ENCODE measurements around the gene ALG14. TPM values are rescaled to one million over a fixed set of nuclear protein-coding genes. Genes with fewer than 3 reads are reported as not detected.
A peak's percentile ranks its signal among the peaks of the same experiment; 100 is the strongest.
"Not testable (repeated sequence)": the region's sequence is repeated elsewhere in the genome, so short reads cannot be mapped to it uniquely, and the experiment has no call there.

Gene ALG14
- total RNA-seq, 1 donor from 2014 or later: 3.7 TPM

DNA sequence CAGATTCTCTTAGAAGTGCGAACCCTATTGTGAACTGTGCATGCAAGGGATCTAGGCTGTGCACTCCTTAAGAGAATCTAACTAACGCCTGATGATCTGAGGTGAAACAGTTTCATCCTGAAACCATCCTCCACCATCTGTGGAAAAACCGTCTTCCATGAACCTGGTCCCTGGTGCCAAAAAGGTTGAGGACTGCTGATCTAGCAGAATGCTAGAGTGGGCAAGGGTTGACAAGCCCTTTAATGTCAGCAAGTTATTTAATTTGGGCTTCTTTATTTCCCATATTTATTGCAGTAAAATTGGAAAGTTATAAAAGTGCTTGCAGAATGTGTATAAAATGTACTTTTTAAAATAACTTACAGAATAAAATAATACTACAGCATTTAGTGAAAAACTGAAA, 26.4 kb downstream of the ALG14 start:
- DNase-seq (ENCODE audit: low spot score in 2 of 2) (no peak), FAIRE-seq (no peak)

DNA sequence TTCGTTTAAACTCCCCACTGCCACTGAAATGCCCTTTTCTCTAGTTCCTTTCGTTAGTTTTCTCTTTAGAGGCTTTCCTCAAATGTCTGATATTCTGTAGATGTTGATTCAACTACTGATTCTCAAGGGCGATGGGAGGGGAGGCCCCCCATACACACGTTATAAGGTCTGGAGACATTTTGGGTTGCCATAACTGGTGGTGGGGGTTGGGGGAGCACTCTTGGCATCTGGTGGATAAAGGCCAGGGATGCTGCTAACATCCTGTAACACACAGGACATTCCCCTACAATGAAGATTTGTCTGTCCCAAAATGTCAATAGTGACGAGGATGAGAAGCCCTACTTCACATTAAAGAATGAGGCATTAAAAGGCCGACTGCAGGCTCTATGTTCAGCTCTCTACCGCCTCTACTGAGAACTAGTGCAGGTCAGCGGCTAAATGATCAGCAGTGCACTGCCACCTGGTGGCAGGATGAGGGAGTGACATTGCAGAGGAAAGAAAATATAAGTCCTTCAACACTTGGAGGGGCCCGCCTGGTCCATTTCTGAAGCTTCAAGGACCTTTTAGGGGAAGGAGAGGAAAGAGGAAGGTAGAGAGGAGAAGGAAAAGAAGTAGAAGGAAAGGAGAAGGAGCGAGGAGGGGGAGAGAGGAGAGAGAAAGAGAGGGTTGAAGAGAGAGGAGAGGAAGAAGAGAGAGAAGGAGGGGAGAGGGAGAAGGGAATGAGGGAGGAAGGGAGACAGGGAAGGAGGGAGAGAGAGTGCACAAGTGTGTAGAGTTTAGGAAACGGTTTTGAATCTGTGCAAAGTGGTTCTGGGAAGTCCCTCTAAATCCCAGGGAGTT, 29.4 kb downstream of the ALG14 start:
- DNase-seq (ENCODE audit: low spot score in 2 of 2): peak; percentile 58 to 67
- FAIRE-seq: peak; percentile 54

DNA sequence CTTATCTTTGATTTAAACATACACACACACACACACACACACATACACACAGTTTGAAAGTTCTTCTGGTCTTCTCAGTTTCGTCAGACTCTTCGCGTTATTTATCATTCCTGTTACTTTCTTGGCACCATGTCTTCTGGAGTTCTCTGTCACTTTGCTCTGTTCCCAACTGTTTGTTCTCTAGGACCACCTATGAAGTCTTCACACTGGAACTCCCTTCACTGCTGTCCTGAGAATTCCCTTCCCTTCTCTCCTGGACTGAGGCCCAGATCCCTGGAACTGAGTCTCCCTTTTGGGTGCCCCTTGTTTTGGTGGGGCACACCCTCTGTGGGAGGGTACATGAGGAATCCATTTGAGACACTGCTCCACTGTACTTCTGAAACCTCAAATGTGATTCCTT, 30.5 kb downstream of the ALG14 start:
- DNase-seq (ENCODE audit: low spot score in 2 of 2) (no peak), FAIRE-seq (no peak)

DNA sequence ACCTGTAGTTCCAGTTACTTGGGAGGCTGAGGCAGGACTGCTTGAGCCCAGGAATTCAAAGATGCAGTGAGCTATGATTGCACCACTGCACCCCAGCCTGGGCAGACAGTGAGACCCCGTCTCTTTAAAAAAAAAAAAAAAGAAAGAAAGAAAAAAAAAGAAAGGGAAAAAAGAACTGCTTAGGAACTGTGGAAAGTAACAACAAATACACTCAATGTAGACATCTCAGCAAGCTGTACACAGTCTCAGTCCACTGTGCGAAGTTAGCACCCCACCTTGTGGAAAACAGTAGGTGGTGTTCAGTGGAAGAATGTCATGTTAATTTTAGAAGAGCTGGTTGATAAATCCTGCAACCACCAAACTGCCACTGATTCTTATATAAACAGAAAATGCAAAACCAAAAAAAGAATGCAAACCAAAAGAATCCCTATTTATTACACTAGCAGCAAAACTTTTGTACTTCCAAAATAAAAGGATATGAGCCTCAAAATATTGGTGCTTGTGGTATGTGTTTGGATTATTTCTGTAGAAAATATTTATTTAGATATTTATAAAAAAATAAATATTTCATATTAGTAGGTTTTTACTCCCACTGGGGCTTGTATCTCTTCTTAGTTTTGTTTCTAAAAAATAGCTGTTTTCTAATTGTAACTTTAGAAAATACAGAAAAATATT, 31.1 kb downstream of the ALG14 start:
- FAIRE-seq: peak; percentile 42
- DNase-seq (ENCODE audit: low spot score in 2 of 2): peak; percentile 18 to 57

DNA sequence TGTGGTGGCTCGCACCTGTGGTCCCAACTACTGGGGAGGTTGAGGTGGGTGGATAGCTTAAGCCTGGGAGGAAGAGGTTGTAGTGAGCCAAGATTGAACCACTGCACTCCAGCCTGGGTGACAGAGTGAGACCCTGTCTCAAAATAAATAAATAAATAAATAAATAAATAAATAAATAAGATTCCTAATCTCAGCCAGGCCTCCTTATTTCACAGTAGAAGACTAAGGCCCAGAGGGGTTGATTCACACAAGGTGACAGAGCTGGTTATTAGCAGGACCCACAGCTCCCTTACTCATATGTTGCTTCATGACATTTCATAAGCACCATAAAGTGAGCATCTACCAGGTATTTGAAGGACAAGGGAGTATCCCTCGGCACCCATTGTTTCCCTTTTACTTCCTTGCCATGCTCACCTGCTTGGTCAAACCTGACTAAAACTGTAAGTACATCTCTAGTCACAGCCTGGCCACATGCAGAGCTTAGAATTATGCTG, 32.7 kb downstream of the ALG14 start:
- FAIRE-seq (no peak), DNase-seq (ENCODE audit: low spot score in 2 of 2) (no peak)

DNA sequence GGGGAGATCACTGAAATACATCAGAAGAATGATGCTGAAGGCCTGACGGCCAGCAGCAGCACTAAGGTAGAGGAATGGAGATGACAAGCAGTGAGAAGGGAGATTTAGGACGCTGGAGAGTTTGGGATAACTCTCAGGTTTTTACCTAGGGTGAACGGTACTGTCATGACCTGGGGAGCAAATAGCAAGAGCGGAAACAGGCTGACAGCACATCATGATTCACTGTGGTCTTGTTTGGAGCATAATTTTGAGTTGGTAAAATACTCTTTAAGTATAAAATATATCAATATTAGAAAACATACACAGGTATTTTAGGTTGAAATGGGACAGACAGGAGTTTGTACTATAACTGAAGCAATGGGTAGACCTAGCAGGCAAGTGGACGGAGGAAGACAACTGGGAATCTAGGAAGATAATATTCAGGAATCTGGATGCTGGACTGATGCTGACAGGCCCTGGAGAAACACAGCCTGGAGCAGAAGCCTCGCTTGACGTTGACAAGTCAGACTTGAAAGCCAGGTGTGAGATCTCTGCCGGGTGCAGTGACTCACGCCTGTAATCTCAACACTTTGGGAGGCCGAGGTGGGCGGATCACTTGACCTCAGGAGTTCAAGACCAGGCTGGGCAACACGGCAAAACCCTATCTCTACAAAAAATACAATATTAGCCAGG, 33.3 kb downstream of the ALG14 start:
- no peak for FAIRE-seq
- no peak for DNase-seq (ENCODE audit: low spot score in 2 of 2)

DNA sequence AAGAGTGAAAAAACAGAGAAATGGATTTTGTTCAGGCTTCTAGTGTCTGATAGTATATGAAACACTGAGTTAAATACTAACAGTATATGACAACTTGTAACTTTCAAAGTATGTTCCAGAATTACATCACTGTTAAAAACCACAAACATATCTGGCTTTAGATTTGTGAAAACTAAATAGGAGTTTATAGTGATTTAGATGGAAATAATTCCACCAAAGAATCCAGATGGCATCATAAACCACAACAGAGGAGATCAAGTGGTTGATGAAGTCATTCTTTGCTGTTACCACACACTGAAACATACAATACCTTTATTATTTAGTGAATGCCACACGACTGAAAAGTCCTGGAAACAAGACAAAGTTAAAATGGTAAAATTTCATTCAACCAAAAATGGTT, 37.2 kb downstream of the ALG14 start:
- DNase-seq (ENCODE audit: low spot score in 2 of 2) (no peak), FAIRE-seq (no peak)

DNA sequence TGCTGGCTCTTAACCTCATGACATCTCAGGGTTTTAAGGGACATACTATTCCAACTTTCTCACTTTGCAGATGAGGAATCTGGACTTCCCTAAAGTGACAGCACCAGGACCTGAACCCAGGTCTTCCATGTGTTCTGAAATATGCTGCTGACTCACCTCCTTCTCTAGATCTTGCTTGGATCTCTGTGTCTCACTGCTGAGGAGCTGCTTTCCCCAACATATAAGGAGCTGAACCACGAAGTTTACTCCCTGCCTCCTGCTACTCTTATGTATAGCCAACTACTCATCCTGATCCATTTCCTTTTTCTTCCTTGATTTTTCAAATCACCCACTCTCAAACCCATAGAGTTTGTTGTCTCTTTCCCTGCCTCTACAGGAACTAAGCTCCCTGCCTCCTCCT, 38.2 kb downstream of the ALG14 start:
- FAIRE-seq (no peak), DNase-seq (ENCODE audit: low spot score in 2 of 2) (no peak)

DNA sequence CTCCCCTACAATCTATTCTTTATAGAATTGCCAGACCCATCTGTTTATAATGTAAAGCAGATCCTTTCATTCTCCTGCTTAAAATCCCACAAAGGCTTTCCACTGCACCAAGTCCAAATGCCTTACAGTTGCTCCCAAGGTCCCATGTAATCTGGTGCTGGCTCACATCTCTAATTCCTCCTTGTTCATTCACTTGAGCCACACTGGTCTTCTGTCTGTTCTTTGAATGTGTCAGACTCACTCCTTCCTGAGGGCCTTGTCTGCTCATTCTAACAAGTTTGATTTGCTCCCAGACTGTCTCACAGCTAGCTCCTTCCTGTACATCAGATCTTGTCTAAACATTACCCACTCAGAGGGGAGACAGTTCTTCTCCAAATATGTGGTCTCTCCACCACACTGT, 38.9 kb downstream of the ALG14 start:
- FAIRE-seq: no peak
- no peak for DNase-seq (ENCODE audit: low spot score in 2 of 2)

DNA sequence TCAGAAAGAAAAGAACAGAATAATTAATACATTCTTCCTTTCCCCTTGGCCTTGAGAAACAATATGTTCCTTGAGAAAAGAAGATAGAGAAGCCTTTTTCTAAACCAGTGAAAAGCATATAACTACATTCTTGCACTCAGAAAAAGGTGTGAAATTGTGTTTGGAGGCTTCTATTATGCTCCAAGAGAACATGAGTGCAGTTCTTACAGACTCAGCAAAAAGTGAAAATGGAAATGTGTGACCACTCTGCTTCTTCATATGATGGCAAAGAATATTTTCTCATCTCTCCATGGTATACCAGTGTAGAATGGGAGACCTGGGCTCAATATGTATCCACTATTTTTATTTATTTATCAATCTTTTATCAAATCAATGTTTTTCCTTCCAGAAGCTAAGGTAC, 43.2 kb downstream of the ALG14 start:
- no peak for DNase-seq (ENCODE audit: low spot score in 2 of 2)
- FAIRE-seq: no peak

DNA sequence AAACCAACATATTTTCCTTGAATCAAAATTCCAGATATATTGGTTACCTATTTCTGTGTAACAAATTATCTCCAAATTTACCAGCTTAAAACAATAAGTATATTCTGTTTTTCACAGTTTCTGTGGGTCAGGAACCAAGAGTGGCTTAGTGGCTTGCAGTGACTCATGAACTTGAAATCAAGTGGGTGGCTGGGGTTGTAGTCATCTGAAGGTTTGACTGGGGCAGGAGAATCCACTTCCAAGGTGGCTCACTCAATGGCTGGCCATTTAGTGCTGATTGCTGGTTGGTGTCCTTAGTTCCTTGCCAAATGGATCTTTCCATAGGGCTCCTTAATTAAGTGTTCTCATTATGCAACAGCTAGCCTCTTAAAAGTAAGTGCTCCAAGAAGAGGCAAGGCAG, 43.8 kb downstream of the ALG14 start:
- no peak for DNase-seq (ENCODE audit: low spot score in 2 of 2)
- no peak for FAIRE-seq

DNA sequence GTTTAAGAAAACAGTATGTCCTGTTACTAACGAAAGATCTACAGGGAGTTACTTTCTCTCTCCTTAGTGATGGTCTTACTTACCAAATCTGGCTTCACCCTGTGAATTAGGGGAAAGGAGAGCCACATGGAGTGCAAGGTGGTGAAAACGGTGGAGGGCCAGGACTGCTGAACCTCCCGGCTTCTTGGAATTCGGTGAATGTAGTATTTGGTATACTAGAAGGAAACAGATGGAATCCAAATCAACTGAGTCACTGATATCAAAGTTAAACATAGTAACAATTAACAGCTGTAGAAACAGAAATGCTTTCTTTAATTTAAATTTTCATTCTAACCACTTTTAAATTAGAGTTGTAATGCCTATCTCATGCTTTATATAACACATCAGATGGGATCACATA, 45.7 kb downstream of the ALG14 start:
- FAIRE-seq: no peak
- no peak for DNase-seq (ENCODE audit: low spot score in 2 of 2)

DNA sequence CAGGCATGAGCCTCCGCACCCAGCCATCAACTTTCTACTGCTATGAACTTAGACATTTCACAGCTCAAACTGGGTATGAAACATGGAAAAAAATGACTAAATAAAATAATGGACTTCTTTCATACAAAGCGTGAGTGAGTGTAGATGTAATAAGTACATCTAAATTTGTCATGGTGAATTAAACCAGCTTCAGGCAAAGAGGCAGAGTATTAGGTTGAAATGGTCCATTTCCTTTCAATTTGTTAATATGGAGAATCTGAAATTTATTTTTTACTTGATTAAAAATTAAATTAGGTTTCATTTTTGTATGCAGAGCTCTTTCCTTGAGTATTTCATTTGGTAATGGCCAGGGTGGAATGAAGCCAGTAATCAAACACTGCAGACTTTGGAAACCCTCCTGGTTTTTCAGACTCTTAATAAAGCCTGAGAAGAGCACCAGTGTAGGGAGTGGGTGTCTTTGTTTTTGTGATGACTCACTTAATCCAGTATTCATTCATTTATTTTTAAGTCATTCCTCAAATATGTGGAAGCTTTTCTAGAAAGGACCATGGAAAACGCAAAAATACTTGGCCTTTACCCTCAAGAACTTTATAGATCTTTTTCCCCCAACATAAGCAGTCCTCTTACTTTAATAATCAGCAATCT, 49.2 kb downstream of the ALG14 start:
- DNase-seq (ENCODE audit: low spot score in 2 of 2) (no peak), FAIRE-seq (no peak)

DNA sequence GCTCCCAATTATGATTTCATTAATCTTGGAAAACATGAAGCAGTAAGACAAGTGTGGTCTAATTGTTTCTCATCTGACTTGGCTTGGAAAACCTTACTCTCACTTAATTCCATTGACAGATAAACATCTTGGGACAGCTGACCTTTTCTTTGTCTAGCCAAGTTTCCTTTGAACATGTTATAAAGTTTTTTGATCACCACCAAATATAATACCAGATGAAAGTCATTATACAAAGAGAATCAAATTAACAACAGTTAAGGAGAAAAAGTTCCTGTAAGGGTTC, 50.2 kb downstream of the ALG14 start:
- DNase-seq (ENCODE audit: low spot score in 2 of 2) (no peak), FAIRE-seq (no peak)

DNA sequence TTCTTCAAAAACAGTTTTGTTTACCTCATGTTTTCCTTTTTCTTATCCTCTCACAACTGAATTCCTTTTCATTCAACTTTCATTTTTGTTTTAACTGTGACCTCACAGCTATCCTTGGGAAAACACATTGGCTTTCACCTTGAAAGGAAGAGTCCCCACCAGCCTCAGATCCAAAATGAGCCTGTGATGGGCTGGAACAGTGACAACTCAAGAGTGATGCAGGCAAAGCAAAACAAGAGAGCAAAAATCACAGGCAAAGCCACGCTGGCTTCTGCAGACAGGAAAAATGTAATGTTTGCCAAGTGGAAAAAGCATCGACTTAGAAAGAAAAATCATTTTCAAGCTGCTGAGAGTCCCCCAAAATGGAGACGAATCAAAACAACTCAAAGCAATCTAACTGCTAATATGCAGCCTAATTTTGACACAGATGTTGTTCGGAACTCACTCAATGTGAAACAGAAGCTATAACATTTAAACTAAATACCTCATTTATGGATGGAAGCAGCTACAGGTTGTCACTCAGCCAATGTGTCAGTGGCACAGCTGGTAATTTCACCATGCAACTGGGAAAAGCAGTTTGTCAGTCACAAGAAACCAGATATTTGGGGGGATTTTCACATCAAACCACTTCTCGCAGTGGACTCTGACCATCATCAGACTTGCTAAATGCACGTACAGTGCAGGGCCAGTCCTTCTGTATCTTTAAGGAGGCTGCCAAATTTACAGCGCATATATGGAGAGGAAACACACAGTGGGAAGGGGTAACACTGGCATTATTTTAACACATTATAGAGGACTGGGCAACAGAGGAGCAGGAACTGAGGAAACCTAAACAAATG, 50.7 kb downstream of the ALG14 start:
- DNase-seq (ENCODE audit: low spot score in 2 of 2): no peak
- FAIRE-seq: no peak

DNA sequence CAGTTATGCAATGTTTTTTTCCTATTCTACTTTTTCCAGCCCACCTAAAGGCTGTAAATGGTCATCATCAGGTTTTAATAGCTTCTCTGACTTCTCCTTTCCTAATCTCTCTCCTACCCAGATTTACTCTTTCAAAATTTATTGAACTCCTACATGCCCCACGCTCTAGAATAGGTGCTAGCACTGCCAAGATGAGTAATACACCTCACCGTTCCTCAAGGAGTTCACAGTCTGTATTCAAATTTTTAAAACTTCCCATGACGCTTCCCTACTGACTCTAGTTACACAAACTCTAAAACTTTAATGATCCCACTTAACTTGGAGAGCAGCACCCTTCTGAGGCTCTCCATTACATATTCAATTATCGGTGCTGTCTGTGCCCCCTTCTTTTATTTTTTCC, 51.6 kb downstream of the ALG14 start:
- DNase-seq (ENCODE audit: low spot score in 2 of 2): no peak
- no peak for FAIRE-seq

DNA sequence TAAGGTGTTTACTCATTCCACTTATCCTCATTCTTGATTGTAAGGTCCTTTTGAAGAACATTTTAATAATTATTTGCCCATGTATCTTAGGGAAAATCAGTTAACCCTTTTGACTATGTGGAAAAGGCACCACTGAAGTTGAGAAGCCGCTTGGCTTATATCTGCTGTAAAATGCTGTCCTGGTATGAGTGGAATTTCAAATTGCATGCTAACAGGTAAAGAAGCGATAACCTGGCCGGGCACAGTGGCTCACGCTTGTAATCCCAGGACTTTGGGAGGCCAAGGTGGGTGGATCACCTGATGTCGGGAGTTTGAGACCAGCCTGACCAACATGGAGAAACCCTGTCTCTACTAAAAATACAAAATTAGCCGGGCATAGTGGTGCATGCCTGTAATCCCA, 53.3 kb downstream of the ALG14 start:
- not testable (repeated sequence) for FAIRE-seq; DNase-seq (ENCODE audit: low spot score in 2 of 2)

DNA sequence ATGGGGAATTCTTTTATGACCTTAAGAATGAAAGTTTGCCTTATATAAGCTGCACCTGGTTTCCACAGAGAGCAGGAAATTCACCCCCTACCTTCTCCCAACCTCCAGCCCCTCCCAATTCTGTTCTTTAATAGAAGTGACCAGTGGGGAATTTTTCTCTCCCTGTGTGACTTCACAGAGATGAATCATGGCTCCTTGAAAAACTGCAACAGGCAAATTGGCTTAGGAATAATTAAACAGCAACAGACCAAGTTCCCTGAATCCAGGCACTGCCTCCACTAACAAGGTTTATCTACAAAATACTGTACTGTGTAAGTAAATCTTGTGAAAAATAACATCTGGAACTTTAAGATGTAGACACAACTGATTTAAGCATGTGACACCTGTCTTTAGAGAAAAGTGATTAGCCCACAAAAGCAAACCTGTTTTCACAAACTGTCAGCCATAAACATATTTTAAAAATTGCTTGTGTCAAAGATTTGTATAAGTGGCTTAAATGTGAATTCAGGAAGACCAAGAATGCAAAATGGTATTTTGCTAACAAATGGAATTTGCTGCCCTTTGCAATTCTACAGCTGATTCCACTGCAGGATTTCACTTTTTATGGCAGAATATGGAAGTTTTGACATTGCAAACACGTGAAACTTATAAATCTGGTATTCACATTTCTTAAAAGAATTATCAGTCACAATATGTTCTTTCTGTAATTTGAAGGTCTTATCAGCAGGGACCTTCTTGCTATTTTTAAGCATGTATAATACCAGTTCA, 54.0 kb downstream of the ALG14 start:
- FAIRE-seq (no peak), DNase-seq (ENCODE audit: low spot score in 2 of 2) (no peak)

DNA sequence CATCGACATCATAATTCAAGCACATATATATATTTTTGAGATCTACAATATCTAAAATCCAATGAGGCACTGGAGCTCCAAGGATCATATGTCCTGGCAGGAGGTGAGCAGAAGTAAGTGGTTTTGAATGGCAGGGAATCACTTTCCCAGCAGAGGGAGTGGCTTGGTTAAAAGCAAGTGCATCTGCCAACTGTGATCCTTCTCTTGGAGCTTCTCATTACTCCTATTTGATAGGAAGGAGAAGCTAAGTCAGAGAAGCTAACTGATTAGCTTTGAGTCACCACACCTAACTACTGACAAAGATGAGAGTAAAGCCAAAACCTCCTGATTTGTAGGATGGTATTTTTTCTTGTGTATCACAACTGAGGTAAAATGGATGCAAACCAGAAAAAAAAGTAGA, 55.0 kb downstream of the ALG14 start:
- FAIRE-seq: no peak
- DNase-seq (ENCODE audit: low spot score in 2 of 2): no peak

DNA sequence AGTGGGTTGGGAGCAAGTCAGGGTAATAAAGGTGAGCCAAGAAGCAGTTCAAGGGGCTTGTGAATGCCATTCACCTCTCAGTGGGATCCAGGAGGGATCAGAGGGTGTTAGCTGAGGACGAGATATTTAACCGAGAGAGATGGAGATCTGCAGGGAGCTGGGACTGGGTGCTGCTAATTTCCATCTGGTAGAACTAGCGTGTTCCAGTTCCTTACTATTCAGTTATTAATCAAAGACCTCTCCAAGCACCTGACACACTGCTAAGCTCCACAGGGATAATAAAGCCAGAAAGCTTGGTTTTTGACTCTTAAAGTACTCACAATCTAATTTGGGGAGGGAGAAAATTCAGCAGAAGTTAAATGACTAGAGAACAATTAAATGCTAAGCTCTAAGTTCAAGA, 57.7 kb downstream of the ALG14 start:
- no peak for FAIRE-seq
- DNase-seq (ENCODE audit: low spot score in 2 of 2): no peak
